GM19351 (cell line): ENCODE results near the gene CLCN7.

Source experiments
- ATAC-seq: cut with Tn5 transposase; IDR thresholded peaks from one replicate; pipeline ENCODE4 v1.9.1; 2021; ENCODE audit warnings: mild to moderate bottlenecking, moderate library complexity; ENCODE audit not compliant: unreplicated experiment

Gene CLCN7

GRCh38 chr16:1474796-1475551, at the start of gene CLCN7:
Gene CLCN7 (minus strand): TSS chr16:1475028. CDS start chr16:1474974, 54 bp downstream.
- ATAC-seq: peak; percentile 67

GRCh38 chr16:1524366-1524765, 49.5 kb upstream of the CLCN7 start:
- no peak for ATAC-seq

GRCh38 chr16:1523581-1524245, 48.9 kb upstream of the CLCN7 start:
- ATAC-seq: no peak

- no peak for ATAC-seq
These were observed 45.6 kb upstream of the CLCN7 start for GRCh38 chr16:1520461-1520860.

- no peak for ATAC-seq
These were observed 45.0 kb upstream of the CLCN7 start for GRCh38 chr16:1519831-1520230.

GRCh38 chr16:1518626-1519135, 43.9 kb upstream of the CLCN7 start:
- no peak for ATAC-seq

GRCh38 chr16:1514507-1514906, 39.7 kb upstream of the CLCN7 start:
- no peak for ATAC-seq

GRCh38 chr16:1512774-1513173, 37.9 kb upstream of the CLCN7 start:
- no peak for ATAC-seq

GRCh38 chr16:1511662-1512569, 37.1 kb upstream of the CLCN7 start:
- ATAC-seq: no peak

GRCh38 chr16:1510941-1511351, 36.1 kb upstream of the CLCN7 start:
- ATAC-seq: no peak

- no peak for ATAC-seq
These were observed 35.4 kb upstream of the CLCN7 start for GRCh38 chr16:1510272-1510671.

GRCh38 chr16:1509307-1510221, 34.7 kb upstream of the CLCN7 start:
- no peak for ATAC-seq

- ATAC-seq: no peak
These were observed 33.8 kb upstream of the CLCN7 start for GRCh38 chr16:1508494-1509187.

- ATAC-seq: no peak
These were observed 31.8 kb upstream of the CLCN7 start for GRCh38 chr16:1506494-1507213.

GRCh38 chr16:1505912-1506311, 31.1 kb upstream of the CLCN7 start:
- ATAC-seq: no peak

- ATAC-seq: no peak
These were observed 30.4 kb upstream of the CLCN7 start for GRCh38 chr16:1505073-1505844.

- no peak for ATAC-seq
These were observed 28.5 kb upstream of the CLCN7 start for GRCh38 chr16:1503110-1503955.
